CD4-positive, alpha-beta T cell treated with Interleukin-15 for 1 hour (primary cell): ENCODE data around the gene BRINP2.
"Not testable (repeated sequence)": the region's sequence is repeated elsewhere in the genome, so short reads cannot be mapped to it uniquely, and the experiment has no call there.

Source experiments
- DNase-seq: peaks from one replicate; pipeline ENCODE4 v3.0.0-alpha.2; 2020

BRINP2 gene

GRCh38 chr1:177278626-177279390, 108.0 kb downstream of the BRINP2 start:
- DNase-seq: no peak

GRCh38 chr1:177281901-177282300, 111.1 kb downstream of the BRINP2 start:
- DNase-seq: no peak

- no peak for DNase-seq
These were observed 112.2 kb downstream of the BRINP2 start for GRCh38 chr1:177282976-177283375.

- DNase-seq: no peak
These were observed 112.6 kb downstream of the BRINP2 start for GRCh38 chr1:177283380-177283779.

- DNase-seq: no peak
These were observed 115.6 kb downstream of the BRINP2 start for GRCh38 chr1:177286396-177286795.

- DNase-seq: no peak
These were observed 116.5 kb downstream of the BRINP2 start for GRCh38 chr1:177287270-177287669.

GRCh38 chr1:177287994-177288393, 117.2 kb downstream of the BRINP2 start:
- no peak for DNase-seq

- no peak for DNase-seq
These were observed 118.8 kb downstream of the BRINP2 start for GRCh38 chr1:177289532-177289931.

GRCh38 chr1:177300431-177300830, 129.7 kb downstream of the BRINP2 start:
- no peak for DNase-seq

- no peak for DNase-seq
These were observed 130.8 kb downstream of the BRINP2 start for GRCh38 chr1:177301425-177302124.

GRCh38 chr1:177302357-177303044, 131.7 kb downstream of the BRINP2 start:
- no peak for DNase-seq

- no peak for DNase-seq
These were observed 134.6 kb downstream of the BRINP2 start for GRCh38 chr1:177305040-177306018.

- DNase-seq: no peak
These were observed 135.3 kb downstream of the BRINP2 start for GRCh38 chr1:177306019-177306415.

GRCh38 chr1:177306981-177307380, 136.2 kb downstream of the BRINP2 start:
- no peak for DNase-seq

GRCh38 chr1:177307771-177308170, 137.0 kb downstream of the BRINP2 start:
- no peak for DNase-seq

GRCh38 chr1:177309880-177310279, 139.1 kb downstream of the BRINP2 start:
- DNase-seq: no peak

GRCh38 chr1:177310326-177310725, 139.6 kb downstream of the BRINP2 start:
- no peak for DNase-seq

GRCh38 chr1:177311111-177311510, 140.4 kb downstream of the BRINP2 start:
- DNase-seq: no peak

GRCh38 chr1:177311586-177311985, 140.8 kb downstream of the BRINP2 start:
- no peak for DNase-seq

GRCh38 chr1:177315261-177315660, 144.5 kb downstream of the BRINP2 start:
- DNase-seq: no peak

GRCh38 chr1:177315761-177316160, 145.0 kb downstream of the BRINP2 start:
- DNase-seq: no peak

GRCh38 chr1:177321434-177321833, 150.7 kb downstream of the BRINP2 start:
- not testable (repeated sequence) for DNase-seq

GRCh38 chr1:177328251-177328650, 157.5 kb downstream of the BRINP2 start:
- no peak for DNase-seq
